IPS-NIHi7 (cell line): ENCODE data around the gene SLC41A3.

Experiments used
- DNase-seq: peaks from one replicate; pipeline ENCODE4 v3.0.0; 2012; ENCODE audit warnings: mixed read lengths; ENCODE audit errors: extremely low spot score

The SLC41A3 gene

DNA sequence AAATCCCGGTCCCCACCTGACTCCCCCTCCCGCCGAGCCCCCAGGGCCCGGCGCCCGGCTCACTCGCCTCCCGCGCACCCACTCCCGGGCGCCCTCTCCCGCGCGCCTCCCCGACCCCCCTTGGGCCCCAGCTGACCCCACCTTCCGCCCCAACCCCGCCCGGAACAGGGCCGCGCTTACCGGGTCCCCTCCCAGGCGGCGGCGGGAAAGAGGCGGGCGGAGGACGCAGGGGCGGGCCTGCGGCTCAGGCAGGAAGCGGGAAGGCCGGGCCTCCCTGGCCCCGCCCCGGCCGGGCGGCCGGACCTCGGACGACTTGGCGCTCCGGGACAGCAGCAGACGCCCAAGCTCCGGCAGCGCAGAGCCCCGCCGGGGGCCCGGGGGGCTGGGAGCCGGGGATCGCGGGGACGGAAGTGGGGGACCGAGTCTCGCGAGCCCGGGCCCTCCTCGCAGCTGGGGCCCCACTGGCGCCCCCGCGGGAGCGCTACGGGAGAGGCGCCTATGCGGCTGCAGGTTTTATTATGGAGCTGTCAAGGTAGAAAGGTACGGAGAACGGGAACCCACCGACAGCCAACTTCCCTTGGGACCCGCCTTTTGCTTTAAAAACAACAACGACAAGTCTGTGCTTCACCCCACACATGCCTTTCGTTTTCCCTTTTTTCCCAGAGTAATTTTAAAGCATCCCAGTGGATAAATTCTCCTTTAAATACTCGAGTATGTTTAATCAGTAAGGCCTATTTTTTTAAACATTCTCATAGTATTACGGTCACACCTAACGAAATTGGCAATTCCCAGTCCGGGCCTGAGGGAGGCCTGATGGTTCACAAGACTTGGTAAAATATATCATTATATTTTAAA is at the start of gene SLC41A3:
Gene SLC41A3 (minus strand): TSS at position 212 of the 855 bp plus-strand sequence. CDS start 15,905 bp downstream, outside the sequence.
- DNase-seq: peak; percentile 94

DNA sequence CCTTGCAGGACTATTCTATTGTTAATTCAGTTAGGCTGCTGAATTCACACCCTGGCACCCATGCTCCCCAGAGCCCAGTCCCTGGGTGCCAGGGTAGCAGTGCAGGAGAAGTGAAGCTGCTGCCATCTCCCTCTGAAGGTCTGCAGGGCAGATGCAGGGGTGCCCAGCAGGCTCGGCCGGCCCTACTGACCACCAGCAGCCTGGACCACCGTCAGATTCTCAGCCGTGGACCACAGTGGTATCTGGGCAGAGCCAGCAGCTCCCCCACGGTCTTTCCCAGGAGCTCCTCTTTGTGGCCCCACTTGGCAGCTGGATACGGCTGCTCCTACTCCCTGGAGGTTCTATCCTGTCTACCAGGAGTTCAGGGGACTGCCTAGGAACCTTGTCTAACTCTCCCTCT is 49.7 kb upstream of the SLC41A3 start:
- DNase-seq: no peak

DNA sequence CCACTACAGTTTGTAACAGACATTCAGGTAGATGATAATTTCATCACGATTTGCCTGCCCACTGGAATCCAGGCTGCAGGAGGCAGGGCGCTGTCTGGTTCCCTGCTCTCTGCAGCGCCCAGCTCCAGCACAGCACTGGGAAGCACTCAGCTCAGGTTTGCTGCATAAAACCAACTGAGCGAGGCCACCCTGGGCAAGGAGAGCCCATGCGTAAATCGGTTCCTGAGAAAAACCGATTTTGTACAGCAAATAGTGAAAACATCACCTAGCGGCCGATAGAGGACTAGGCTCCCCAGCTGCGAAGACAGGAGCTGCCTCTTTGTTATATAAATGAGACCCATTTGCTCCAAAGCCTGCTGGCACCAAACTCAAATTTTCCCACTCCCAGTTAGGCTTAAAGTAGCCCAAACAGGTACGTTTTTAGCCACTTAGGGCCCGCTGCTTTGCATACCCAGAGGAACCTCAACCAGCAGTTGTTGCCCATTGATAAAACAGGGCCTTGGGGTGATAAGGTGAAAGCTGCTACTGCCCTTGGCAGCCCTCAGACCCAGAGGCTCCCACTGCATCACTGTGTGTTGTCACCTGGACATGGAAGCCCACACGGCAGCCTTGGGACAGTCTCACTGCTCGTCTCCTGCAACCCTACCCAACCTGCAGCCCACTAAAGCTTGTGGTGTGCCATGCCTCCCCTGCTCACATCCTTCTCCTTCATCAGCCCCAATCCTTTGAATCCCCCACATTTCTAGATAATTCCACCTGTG is 49.0 kb upstream of the SLC41A3 start:
- DNase-seq: peak; percentile 62

DNA sequence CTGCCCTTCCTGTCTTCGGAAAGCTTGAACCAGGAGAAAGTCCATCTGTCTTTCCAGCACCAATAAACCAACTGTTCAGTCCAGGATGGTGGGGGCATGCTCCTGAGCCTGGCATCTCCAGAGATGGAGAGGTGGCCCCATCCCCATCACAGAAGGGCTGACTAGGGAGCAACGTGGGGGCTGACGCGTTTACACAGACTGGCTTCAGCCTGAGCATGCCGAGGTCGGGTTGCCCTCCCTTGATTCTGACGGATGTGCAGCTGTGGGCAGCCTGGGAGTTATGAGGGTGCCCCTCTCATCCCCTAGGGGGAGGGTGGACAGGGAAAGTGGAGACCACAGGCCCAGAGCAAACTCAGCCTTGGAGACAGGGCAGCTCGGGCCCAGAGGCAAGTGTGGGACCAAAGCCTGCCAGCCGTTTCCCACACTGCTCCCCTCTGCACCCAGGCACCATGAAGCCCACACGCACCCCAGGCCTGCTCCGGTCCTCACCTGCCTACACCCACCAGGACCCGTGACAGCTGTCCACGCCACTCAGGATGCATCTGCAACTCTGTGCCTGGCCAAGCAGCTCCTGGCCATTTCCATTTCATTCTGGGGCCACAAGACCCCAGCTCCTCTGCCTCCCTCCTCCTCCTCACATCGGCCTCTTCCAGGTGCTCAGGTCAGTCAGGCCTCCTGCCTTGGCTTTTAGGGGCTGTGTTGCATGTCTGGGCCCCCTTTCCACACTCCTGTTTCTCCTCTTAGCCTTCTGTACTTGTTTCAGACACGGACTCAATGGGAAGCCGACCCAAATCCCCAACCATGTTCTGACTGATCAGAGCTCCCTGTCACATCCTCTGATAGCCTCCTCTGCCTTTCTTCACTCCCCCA is 48.2 kb upstream of the SLC41A3 start:
- no peak for DNase-seq

DNA sequence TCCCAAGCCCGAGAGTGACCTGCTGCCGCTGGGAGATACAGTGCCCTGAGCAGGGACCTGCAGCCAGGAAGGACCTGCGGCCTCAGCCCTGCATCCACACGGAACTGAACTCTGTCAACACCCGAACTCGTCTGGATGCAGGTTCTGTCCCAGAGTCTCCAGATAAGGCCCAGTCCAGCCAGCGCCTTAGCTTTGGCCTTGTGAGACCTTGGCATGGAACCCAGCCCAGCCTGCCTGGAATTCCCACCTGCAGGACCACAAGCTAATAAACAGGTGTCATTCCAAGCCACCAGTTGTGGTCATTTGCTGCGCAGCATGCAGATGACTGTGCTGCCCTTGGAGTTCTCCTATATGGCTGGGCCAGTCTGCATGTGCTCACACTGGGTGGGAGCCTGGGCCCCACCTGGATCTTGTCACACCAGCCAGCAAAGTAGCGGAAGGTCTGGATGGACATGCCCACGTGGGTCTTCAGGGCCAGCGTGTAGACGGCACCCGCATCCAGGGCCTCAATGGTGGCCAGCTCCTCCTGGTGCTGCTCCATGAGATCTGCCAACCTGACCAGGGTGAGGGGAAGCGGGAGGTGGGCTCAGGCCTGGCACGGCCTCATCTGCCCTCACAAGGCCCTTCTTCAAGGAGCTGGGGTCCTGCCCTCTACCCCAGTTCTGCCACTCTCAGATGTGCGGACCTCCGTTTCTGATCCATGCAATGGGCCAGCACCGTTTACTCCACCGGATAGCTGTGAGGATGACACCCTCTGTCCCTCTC is 47.2 kb upstream of the SLC41A3 start:
- no peak for DNase-seq

DNA sequence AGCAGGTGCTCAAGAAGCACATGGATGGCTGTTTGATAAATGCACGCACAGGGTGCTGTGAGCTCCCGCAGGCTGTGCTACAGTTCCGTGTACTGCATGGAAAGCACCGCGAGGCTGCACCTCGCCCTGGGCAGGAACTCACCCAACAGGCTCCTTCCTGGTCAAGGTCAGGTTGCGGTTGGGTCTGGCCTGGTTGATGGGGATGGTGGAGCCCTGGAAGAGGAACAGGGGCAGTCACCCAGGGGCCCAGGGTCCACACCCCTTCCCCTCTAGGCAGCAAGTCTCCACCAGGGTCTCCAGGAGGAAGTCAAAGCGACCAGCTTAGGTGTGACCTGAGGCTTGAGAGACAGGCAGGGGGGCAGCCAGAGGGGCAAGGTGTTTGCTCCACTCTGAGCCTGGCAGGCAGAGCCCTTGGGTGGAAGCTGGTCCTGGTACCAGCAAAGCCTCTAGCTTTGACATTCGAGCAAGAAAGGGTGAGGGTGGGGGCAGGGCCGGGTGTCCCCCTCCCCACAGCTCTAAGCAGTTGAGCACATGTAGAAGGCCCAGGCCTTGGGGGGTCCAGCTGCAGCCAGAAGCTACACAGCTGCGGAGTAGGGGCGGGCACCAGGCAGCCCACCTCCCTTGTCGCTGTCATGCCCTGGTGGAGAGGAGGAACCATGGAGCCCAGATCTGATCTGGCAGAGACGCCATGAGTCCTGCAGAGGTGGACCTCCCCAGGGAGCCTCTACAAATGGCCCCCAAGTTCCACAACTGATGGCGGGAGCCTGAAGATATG is 46.3 kb upstream of the SLC41A3 start:
- DNase-seq: no peak

DNA sequence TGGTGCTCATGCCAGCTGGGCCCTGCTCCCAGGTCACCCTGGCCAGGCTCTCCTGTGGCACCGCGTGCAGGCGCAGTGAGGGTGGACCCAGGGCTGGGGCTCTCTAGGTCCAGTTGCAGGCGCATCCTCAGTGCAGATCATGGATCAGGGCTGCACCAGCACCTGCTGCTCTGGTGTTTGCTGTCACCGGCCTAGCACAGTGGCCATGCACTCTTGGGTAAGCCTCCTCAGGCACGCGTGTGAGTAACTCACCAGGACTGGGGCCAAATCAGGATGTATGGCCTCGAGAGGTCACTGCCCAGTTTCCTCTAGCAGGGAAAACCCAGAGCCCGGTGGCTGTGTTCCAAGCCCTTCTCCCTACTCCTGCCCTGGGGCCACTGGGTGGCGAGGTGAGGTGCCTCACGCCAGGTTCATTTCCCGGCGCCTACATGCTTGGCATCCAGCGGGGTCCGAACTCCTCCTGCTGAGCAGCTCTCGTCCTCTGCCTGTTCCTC is 45.5 kb upstream of the SLC41A3 start:
- no peak for DNase-seq

DNA sequence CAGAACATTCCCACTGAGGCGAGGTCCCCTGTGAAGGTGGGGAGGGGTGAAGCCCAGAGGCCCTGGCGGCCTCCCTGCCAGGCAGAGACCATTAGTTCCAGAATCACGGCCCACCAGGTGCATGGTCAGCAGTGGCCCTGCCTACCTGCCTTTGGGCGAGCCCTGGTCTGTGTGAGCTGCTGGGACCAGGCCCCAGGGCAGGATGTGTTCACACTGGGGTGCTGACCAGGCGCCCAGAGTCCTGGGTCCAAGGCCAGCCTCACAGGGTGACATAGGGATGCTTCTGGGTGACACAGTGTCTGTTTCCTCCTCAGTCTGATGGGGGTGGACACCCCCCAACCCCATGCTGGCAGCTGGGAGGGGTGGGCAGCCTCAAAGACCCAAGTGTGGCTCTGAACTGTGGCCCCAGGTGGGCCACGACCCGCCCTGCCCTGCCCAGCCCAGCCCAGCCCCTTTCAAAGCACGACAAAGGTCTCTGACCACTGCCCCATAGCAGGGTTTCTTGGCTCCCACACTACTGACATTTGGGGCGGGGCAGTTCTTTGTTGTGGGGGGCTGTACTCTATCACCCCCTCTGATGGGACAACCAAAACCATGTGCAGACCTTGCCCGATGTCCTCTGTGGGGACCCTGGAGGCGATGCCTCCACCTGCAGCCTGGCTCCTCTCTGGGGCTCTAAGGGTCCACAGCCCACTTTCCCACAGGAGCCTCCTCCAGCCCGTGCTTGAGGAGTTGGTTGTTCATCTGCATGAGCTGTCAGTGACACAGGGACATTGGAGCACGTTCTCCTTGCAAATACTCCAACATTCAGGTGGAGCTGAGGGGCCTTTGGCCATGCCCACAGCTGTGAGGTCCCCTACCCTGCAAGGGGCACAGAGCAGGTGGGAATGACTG is 44.8 kb upstream of the SLC41A3 start:
- no peak for DNase-seq

DNA sequence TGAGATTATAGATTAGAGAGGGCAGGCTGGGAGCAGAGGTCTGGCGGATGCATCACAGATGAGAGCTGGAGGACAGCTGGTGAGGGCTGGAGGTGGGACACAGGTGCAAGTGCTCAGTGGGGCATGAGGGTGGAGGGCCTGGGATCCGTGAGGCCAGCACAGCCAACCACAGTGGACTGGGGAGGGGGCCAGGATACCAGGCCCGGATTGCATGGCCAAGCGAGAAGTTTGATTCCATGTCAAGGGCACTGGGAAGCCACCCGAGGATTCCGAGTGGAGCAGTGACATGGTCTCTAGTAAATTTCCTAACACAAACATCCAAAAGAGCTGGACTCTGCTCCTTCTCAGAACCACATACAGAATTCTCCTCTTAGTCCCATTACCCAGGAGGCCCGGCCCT is 44.0 kb upstream of the SLC41A3 start:
- DNase-seq: no peak

DNA sequence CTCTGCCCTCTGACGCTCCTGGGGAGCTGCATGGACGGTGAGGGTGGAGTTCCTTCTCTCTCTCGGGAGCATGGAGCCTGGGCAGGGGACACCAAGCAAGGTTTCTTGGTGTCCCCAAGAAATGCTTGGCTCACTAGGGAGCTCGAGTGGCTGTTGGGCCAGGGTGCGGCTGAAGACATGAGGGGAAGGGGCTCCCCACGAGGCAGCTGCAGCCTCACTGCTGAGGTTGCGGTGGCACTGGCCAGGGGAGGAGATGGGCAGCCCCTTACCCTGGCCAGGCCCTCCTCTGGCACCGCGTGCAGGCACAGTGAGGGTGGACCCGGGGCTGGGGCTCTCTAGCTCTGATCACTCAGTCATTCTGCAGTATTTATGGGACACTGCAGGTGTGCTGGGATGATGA is 43.5 kb upstream of the SLC41A3 start:
- DNase-seq: no peak

DNA sequence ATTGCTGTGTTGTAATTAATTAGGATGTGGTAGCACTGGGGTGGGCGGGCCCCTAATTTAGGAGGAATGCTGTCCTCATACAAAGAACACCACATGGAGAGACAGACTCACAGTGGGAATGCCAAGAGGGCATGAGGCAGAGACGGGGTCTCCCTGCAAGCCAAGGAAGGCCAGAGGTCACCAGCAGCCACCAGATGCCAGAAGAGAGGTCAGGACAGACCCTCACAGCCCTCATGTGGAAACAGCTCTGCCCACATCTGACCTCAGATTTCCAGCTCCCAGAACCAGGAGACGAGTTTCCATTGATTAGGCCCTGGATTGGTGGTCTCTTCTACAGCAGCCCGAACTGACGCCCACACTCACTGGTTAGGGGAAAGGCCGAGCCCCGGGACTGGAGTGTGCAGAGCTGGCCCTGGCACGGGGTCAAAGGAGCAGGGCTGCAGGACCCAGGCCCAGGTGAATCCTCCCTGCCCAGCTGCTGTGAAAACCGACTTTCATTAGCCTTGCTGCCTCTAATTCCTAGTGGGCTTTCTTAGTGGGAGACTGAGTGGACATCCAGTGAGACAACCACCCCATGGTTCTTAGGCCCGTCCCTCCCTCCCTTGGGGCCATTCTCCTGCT is 43.0 kb upstream of the SLC41A3 start:
- DNase-seq: no peak

DNA sequence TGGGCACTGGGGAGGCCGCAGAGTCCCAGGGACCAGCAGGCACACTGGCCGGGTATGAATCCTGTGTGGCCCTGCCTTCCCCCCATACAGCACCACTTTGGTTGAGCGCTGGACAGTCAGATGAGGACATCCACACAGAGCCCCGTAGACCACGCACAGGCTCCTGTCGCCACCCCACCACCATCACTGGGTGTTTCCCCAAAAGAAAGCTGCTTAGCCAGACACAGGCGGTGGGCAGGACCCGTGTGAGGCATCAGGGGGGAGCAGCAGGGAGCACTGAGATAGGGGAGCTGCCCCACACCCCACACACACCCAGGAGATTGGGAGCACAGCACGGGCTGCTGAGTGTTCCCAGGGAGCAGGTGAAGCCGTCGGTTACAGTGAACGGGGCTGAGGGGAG is 42.4 kb upstream of the SLC41A3 start:
- no peak for DNase-seq

DNA sequence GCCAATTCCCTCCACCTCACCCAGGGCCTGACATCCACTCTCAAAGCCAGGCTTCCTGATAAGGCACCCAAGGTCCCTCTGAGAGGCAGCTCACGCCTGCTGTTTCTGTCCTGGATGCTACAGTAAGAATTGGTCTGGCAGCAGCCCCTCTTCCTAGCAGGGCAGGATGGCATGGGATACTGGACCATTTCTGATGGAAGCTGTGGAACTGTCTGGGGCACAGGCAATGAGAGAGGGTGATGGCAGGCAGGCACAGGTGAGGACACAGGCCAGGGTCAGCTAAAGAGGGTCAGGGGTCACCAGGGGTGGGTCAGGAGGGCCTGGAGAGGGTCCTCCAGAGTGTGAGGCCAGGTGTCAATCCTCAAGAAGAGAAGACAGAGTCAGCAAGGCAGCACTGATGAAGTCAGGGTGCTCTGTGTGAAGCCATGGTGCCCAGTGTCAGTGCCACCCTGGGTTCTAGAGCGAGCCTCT is 41.9 kb upstream of the SLC41A3 start:
- no peak for DNase-seq

DNA sequence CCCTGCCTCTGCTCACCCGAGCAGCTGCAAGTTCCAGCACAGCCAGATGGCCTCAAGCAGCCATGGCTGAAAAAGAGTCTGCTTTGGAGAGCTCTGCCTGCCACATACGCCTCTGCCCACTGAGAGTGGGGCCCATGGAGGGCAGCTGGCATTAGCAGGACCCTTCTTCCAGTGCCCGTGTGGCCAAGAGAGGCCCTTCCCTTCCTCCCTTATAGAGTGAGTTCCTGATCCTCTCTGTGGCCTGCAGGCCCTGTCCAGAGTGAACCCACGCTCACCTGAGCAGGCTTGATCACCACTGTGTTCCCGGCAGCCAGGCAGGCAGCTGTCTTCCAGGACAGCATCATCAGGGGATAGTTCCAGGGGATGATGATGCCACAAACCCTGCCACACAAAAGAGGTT is 41.4 kb upstream of the SLC41A3 start:
- DNase-seq: no peak

DNA sequence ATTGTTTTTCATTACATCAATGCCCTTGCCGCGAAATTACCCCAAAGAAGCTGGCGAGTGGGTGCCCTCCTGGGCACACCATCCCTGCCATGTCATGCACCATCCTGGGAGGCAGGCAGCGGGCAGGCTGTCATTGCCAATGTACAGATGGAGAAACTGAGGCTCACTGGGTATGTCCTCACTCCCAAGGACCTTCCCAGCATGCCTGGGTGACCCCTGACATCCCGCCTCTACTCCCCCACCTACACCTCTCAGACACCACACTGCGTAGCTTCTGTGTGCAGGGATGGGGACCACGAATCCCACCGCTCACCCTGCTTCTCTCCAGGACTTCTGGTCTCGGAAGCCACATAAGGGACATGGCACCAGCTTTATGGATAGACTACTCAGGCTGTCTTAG is 41.0 kb upstream of the SLC41A3 start:
- DNase-seq: no peak

DNA sequence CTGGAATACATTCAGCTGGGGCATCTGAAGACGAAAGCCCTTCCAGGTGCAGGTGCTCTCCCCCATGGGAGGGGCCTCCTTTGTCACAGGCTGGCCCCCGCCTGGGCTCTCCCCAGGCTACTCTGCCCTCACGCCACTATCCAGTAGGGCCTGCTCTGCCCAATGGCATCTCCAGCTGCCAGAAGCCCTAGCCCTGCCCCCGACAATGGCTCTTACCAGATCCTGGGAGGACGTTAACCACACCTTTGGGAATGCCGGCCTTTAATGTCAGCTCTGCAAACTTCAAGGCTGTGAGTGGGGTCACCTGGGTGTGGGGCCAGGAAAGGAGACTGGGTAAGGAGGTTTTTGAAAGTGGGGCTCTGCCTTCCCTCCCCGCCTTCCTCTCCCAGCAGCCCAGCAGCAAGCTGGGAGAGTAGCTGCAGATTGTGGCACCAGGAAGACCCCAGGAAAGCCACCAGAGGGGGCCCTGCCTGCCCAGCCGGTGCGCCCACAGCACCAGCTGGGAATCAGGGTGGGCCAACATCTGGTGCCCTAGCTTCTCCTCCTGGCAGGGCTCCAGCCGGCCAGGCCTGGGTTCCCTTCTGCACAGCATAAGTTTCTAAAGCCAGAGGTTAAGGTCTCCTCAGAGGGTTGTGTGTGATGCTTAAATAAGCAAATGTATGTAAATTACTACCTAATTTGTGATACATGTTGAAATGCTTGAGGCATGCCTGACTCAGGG is 40.4 kb upstream of the SLC41A3 start:
- peak; percentile 44 for DNase-seq

DNA sequence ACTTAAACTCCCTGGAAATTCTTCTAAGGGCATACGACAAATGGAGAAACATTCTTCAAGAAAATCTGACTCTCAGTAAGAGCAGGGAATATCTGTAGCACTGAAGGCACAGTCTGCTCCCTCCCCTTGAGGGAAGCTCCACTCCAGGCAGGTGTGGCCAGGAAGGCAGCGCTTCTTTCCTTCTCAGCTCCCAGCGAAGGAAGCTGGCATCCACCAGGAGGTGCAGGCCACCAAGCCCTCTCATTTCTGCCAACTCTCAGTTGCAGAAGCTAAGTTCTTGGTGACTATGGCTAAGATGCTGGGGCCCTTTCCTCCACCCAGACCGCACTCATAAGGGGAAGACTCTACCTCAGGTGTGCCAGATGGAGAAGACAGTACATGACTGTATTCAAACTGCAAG is 37.7 kb upstream of the SLC41A3 start:
- no peak for DNase-seq

DNA sequence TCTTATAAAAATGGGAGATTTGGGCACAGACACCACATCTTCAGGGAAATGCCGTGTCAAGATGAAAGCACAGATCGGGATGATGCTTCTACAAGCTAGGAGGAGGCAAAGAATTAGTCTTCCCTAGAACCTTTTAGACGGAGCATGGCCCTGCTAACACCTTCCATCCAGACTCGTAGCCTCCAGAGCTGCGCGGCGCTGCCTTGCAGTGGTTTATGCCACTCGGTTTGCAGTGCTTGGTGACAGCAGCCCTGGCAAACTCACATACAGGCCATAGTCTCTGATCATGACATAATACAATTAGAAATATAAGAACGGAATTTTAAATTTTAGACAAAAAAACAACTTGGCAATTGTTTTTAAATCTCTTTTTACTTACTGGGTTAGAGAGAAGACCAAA is 37.1 kb upstream of the SLC41A3 start:
- no peak for DNase-seq
